ENCODE results near the gene VEGFA. TPM values are rescaled to one million over a fixed set of nuclear protein-coding genes. Genes with fewer than 3 reads are reported as not detected.

Gene VEGFA
- total RNA-seq, 4 donors from 2014 or later: 36.2 to 91.3 (median 70.4) TPM

- intact Hi-C loops (cut with DNase I; ENCODE audit: low total_unique reads): no loop called here
- TF ChIP-seq CTCF (IDR thresholded peaks at IDR 0.05) (no peak), POLR2A (IDR thresholded peaks at IDR 0.05) (no peak)
- no peak overlapping the region for H3K4me3 ChIP-seq (ENCODE audit: low read depth, poor library complexity, severe bottlenecking)
- WGBS, 2 donors: 82 to 86% methylated on average over 14 of the region's 14 CpGs
- DNase-seq (ENCODE audit: low spot score in 2 of 2): no peak
These were observed 15.3 kb downstream of the VEGFA start for GRCh38 chr6:43785220-43785752.

- intact Hi-C loops (cut with DNase I; ENCODE audit: low total_unique reads): no loop called here
- TF ChIP-seq CTCF (IDR thresholded peaks at IDR 0.05): no peak
- TF ChIP-seq POLR2A (IDR thresholded peaks at IDR 0.05): no peak
- DNase-seq (ENCODE audit: low spot score in 2 of 2): no peak
- no peak overlapping the region for H3K4me3 ChIP-seq (ENCODE audit: low read depth, poor library complexity, severe bottlenecking)
- 85 to 88% methylated on average over 3 of the region's 3 CpGs for WGBS, 2 donors
These were observed 15.9 kb downstream of the VEGFA start for GRCh38 chr6:43785904-43786303.

- WGBS, 2 donors: 38 to 45% methylated on average over 1 of the region's 1 CpG
- no peak overlapping the region for H3K4me3 ChIP-seq (ENCODE audit: low read depth, poor library complexity, severe bottlenecking)
- no peak for DNase-seq (ENCODE audit: low spot score in 2 of 2)
- intact Hi-C loops (cut with DNase I; ENCODE audit: low total_unique reads): no loop called here
- TF ChIP-seq POLR2A (IDR thresholded peaks at IDR 0.05): no peak
- TF ChIP-seq CTCF (IDR thresholded peaks at IDR 0.05): no peak
These were observed 16.8 kb downstream of the VEGFA start for GRCh38 chr6:43786664-43787329.

- intact Hi-C loops (cut with DNase I; ENCODE audit: low total_unique reads): no loop called here
- no peak overlapping the region for H3K4me3 ChIP-seq (ENCODE audit: low read depth, poor library complexity, severe bottlenecking)
- no peak for DNase-seq (ENCODE audit: low spot score in 2 of 2)
- WGBS, 2 donors: 83 to 89% methylated on average over 5 of the region's 5 CpGs
- TF ChIP-seq POLR2A (IDR thresholded peaks at IDR 0.05) (no peak), CTCF (IDR thresholded peaks at IDR 0.05) (no peak)
These were observed 18.3 kb downstream of the VEGFA start for GRCh38 chr6:43788301-43788700.

- TF ChIP-seq CTCF (IDR thresholded peaks at IDR 0.05) (no peak), POLR2A (IDR thresholded peaks at IDR 0.05) (no peak)
These were observed 19.4 kb downstream of the VEGFA start for GRCh38 chr6:43789447-43789846.

GRCh38 chr6:43790031-43790430, 20.0 kb downstream of the VEGFA start:
- intact Hi-C loops (cut with DNase I; ENCODE audit: low total_unique reads): no loop called here
- H3K4me3 ChIP-seq (ENCODE audit: low read depth, poor library complexity, severe bottlenecking): no peak overlapping the region
- TF ChIP-seq CTCF (IDR thresholded peaks at IDR 0.05) (no peak), POLR2A (IDR thresholded peaks at IDR 0.05) (no peak)
- no peak for DNase-seq (ENCODE audit: low spot score in 2 of 2)
- 40 to 53% methylated on average over 5 of the region's 5 CpGs for WGBS, 2 donors

More at GRCh38 chr6:43789447-43789846, 19.4 kb downstream of the VEGFA start:
- intact Hi-C loops (cut with DNase I; ENCODE audit: low total_unique reads): no loop called here
- no peak for DNase-seq (ENCODE audit: low spot score in 2 of 2)
- 66 to 74% methylated on average over 2 of the region's 2 CpGs for WGBS, 2 donors
- no peak overlapping the region for H3K4me3 ChIP-seq (ENCODE audit: low read depth, poor library complexity, severe bottlenecking)

Measured in lower leg skin (tissue), 4 donors.